Islet of Langerhans (tissue), 1 donor: Measurements from ENCODE around the gene LNPK.
"Not testable (repeated sequence)": the region's sequence is repeated elsewhere in the genome, so short reads cannot be mapped to it uniquely, and the experiment has no call there.

Experiments used
- FAIRE-seq: peaks from one replicate; lab custom pipeline; 2011; peaks lifted over from hg19 to GRCh38; lab: Jason Lieb, UNC

LNPK gene

GRCh38 chr2:175973373-175973772 lies 28.7 kb downstream of the LNPK start:
- no peak for FAIRE-seq

DNA sequence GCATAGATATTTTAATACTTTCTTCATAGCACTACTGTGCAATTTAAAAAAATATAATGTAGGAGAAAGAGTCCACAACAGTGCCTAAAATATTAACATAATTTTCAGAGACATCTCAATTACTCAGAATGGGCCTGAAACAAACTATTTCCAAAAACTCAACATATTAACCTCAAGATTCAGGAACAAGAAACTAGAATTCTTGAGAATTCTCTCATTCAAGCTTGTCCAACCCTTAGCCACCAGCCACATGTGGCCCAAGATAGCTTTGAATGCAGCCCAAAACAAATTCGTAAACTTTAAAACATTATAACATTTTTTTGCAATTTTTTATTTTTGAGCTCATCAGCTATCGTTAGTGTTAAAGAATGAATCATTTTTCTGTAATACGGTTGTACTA lies 35.2 kb downstream of the LNPK start:
- FAIRE-seq = no peak

DNA sequence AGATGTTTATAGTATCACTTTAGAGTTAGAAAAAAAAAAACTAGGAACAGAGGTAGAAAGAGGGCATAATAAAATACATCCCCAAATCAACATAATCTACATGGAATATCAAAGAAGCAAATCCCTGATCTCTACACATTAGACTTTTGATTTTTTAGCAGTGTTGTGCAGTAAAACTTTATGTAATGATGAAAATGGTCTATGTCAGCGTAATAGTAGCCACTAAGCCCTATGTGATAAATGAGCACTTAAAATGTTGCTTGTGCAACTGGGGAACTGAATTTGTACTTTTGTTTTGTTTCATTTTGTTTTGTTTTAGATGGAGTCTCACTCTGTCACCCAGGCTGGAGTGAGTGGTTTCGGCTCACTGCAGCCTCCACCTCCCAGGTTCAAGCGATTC lies 36.3 kb downstream of the LNPK start:
- no peak for FAIRE-seq

GRCh38 chr2:175964195-175964594 lies 37.9 kb downstream of the LNPK start:
- FAIRE-seq = no peak

- not testable (repeated sequence) for FAIRE-seq
Observed at GRCh38 chr2:175963171-175963570, 38.9 kb downstream of the LNPK start.

DNA sequence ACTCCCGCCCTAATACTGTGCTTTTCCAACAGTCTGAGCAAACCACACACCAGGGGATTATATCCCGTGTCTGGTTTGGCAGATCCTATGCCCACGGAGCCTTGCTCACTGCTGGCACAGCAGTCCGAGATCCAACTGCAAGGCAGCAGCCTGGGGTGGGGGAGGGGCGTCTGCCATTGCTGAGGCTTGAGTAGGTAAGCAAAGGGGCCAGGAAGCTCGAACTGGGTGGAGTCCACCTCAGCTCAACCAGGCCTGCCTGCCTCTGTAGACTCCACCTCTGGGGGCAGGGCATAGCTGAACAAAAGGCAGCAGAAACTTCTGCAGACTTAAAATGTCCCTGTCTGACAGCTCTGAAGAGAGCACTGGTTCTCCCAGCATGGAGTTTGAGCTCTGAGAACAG lies 44.2 kb downstream of the LNPK start:
- no peak for FAIRE-seq

- no peak for FAIRE-seq
Observed at GRCh38 chr2:175955136-175955535, 46.9 kb downstream of the LNPK start.

- no peak for FAIRE-seq
Observed at GRCh38 chr2:175950512-175950911, 51.6 kb downstream of the LNPK start.

GRCh38 chr2:175948191-175948590 lies 53.9 kb downstream of the LNPK start:
- peak; percentile 47 for FAIRE-seq

GRCh38 chr2:175947073-175947472 lies 55.0 kb downstream of the LNPK start:
- FAIRE-seq = no peak

DNA sequence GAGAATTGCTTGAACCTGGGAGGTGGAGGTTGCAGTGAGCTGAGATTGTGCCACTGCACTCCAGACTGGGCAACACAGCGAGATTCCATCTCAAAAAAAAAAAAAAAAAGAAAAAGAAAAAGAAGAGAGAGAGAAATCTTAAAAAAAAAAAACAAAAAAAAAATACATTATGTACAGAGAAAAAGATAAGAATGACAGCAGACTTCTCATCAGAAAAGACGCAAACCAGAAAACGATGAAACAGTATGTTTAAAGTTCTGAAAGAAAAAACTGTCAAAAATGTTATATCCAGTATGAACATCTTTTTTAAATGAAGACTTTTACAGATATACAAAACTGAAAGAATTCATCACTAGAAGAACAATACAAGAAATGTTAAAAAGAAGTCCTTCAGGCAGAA lies 60.4 kb downstream of the LNPK start:
- FAIRE-seq = no peak

DNA sequence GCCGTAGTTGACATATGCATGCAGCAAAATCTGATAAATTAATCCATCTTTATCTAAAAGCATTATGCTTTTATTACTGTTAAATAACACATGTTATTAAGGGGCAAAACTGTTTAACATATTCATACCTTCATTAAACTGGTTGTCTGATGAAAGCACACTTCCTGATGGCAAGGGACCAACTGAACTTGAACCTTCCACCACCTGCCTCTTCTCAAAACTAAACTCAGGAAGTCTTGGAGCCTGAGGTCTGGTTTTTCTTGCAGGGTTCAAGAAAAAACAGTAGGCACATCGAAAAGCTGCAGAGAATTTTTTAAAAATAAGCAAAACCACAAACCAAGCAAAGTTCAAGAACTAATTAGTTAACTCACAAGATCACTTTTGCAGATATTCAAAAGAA lies 64.9 kb downstream of the LNPK start:
- no peak for FAIRE-seq

DNA sequence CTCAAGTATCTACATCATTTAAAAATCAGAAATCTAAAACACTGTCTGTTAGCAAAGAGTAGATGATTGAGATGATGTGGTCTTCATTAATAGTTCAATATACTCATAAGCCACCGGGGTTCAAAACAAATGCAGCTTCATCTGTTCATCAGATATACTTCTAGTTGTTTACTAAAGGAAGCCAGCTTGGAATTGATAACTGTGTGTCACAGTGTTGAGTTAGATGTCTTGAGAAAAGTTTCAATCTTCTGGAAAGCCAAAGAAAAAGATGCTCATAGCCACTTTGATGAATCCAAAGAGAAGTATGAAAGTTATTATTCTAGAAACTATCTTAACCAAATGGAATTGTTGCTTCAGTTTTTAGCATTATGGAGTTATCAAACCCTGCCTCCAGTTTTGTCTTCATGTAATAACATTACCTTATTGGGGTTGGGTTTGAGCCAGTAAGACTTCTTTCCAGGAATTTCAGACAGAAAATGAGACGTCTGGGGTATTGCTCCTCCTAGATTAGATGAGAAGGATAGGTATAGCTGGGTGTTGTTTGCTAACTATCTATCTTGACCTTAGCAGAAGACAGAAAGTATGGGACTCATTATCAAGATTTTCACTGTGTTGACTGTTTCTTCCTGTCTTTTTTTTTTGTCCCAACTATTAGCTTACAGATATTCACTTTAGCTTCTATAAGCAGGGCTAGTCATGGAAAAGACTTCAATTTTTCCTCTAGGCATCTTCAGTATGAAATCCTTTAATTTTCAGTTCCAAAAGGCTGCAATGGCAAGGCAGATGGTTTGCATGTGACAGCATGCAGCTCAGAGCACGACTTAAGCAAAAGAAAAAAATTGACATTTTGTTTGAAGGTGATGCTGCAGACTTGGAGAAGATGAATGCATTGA lies 66.5 kb downstream of the LNPK start:
- no peak for FAIRE-seq

DNA sequence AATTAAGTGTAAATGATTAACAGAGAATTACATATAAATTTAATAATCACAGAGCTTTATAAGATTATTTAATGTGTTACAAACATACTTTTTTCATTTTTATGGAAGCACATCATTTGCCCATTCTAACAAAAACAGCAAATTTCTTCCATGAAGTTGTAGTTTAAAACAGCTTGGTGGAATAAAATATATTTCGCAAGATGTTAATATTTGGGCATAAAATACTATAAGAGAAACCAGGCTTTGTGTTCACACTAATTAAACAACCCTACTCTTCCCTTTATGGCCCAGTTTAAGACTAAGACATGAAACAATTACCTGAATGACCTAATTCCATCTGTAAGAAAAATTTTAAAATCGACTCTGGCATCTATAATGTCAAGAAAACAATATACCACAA lies 69.4 kb downstream of the LNPK start:
- no peak for FAIRE-seq

DNA sequence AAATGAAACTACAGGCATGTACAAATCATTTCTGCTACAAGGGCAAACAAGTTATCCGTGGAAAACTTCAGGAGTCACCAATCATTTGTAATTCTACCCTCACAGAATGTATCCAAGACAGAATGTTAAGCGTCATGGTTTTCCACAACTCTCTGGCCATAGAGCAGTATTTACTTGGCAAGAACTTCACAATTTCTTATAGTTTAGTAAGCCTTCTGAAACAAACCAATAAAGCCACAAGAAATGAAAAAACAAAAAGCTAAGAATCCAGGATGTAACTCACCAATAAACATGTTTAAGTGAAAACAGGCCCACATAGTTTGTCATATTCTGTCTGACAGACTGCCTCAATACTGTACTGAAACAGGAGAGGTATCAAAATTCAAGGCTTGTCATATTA lies 70.3 kb downstream of the LNPK start:
- FAIRE-seq = no peak

- no peak for FAIRE-seq
Observed at GRCh38 chr2:175930504-175930903, 71.6 kb downstream of the LNPK start.

GRCh38 chr2:175929850-175930249 lies 72.2 kb downstream of the LNPK start:
- FAIRE-seq = no peak

DNA sequence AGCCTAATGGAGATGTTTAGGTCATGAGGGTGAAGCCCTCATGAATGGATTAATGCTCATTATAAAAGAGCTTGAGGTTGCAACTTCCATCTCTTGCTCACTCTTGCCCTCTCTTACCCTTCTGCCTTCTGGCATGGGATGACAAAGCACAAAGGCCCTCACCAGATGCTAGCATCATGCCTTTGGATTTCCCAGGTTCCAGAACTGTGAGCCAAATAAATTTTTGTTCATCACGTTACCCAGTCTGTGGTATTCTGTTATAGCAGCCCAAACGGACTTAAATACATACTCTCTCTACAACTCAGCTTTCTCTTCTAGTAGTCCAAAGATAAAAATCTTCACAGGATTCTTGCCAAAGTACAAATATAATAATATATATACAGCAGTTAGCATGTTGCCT lies 75.8 kb downstream of the LNPK start:
- no peak for FAIRE-seq

GRCh38 chr2:175922160-175922559 lies 79.9 kb downstream of the LNPK start:
- no peak for FAIRE-seq

DNA sequence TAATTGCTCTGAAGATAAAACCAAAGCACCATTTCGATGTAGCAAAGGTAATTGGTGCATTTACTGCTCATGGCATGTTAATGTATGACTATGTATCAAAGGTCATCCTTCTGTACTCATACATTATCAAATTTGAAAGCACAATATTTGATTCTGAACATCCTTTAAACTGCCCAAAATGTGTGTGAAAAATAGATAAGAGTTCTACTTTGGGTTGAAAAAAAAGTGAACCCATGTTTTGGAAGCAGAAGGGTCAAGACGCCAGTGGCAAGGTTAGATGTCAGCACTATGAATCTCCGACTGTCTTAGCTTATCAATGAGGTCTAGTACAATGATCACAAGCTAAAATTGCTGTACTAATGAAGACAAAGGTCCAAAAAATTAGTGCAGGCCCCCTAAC lies 83.1 kb downstream of the LNPK start:
- no peak for FAIRE-seq

- no peak for FAIRE-seq
Observed at GRCh38 chr2:175914846-175915245, 87.2 kb downstream of the LNPK start.

DNA sequence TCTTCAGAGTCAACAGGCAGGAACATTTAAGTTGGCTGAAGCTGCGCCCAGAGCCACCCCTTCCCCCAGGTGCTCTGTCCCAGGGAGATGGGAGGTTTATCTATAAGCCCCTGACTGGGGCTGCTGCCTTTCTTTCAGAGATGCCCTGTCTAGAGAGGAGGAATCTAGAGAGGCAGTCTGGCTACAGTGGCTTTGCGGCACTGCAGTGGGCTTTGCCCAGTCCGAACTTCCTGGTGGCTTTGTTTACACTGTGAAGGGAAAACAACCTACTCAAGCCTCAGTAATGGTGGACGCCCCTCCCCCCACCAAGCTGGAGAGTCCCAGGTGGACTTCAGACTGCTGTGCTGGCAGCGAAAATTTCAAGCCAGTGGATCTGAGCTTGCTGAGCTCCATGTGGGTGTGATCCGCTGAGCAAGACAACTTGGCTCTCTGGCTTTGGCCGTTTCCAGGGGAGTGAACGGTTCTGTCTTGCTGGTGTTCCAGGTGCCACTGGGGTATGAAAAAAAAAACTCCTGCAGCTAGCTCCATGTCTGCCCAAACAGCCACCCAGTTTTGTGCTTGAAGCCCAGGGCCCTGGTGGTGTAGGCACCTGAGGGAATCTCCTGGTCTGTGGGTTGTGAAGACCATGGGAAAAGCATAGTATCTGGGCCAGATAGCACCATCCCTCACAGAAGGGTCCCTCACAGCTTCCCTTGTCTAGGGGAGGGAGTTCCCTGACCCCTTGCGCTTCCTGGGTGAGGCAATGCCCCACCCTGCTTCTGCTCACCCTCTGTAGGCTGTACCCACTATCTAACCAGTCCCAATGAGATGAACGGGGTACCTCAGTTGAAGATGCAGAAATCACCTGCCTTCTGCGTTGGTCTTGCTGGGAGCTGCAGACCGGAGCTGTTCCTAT lies 88.0 kb downstream of the LNPK start:
- not testable (repeated sequence) for FAIRE-seq

DNA sequence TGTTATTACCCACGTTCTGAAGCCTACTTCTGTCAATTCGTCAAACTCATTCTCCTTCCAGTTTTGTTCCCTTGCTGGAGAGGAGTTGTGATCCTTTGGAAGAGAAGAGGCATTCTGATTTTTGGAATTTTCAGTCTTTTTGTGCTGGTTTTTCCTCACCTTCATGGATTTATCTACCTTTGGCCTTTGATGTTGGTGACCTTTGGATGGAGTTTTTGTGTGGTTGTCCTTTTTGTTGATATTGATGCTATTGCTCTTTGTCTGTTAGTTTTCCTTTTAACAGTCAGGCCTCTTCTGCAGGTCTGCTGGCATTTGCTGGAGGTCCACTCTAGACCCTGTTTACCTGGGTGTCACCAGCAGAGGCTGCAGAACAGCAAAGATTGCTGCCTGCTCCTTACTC lies 88.8 kb downstream of the LNPK start:
- not testable (repeated sequence) for FAIRE-seq
